ENCODE results near the gene P3H2. TPM values are rescaled to one million over a fixed set of nuclear protein-coding genes. Genes with fewer than 3 reads are reported as not detected.

P3H2 gene
- total RNA-seq, 1 experiment from 2014 or later: 19.6 TPM

DNA sequence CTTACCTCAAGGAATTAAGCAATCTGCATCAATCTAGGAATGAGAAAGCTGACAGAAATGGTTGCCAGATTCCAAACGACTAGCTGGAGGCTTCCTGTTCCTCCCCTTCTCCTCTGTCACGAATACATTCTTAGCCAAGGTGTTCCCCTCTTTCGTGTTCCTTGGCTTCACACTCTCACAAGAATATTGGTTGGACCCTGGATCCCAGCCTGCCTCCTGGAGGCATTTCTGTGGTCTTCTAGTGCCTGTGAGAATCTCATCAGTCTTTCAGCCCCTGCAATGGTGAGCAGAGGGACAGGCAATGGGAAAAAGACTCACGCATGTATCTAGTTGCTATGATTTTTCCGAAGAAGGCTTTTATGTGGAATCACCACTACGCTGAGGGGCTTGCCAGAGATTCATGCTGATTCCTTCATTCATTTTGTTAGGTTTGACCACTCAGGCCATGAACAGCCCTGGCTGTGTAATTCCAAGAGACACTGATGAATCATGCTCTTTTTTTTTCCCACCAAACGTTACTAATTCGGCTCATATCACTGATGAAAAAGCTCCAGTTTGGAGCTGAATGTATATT is 1.6 kb upstream of the P3H2 start:
- no TSS peak for BruUV-seq (replicated peaks)
- Histone ChIP-seq H3K27me3 (replicated peaks; ENCODE audit: insufficient read depth, low read depth, low read length, poor library complexity) (no peaks in the 10 kb centered on the region), H3K4me1 (ENCODE audit: insufficient read depth, low read length, poor library complexity, severe bottlenecking) (no peaks in the 10 kb centered on the region), H3K4me3 (ENCODE audit: low read depth, low read length, poor library complexity, severe bottlenecking) (no peak overlapping the region), H3K36me3 (ENCODE audit: insufficient read depth, low read length, poor library complexity, severe bottlenecking) (no peaks in the 10 kb centered on the region), H3K27ac (ENCODE audit: low read depth, low read length, poor library complexity, severe bottlenecking) (no peak overlapping the region), H3K9me3 (ENCODE audit: low read depth, low read length, poor library complexity, severe bottlenecking) (no peaks in the 10 kb centered on the region)
- POLR2A ChIA-PET (ENCODE audit: low non-redundant PET): no interaction called here
- TF ChIP-seq, protein P1, sequence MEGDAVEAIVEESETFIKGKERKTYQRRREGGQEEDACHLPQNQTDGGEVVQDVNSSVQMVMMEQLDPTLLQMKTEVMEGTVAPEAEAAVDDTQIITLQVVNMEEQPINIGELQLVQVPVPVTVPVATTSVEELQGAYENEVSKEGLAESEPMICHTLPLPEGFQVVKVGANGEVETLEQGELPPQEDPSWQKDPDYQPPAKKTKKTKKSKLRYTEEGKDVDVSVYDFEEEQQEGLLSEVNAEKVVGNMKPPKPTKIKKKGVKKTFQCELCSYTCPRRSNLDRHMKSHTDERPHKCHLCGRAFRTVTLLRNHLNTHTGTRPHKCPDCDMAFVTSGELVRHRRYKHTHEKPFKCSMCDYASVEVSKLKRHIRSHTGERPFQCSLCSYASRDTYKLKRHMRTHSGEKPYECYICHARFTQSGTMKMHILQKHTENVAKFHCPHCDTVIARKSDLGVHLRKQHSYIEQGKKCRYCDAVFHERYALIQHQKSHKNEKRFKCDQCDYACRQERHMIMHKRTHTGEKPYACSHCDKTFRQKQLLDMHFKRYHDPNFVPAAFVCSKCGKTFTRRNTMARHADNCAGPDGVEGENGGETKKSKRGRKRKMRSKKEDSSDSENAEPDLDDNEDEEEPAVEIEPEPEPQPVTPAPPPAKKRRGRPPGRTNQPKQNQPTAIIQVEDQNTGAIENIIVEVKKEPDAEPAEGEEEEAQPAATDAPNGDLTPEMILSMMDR (conservative IDR thresholded peaks at IDR 0.05; ENCODE audit: low read depth, low read length): no peak
- CTCF ChIA-PET: no interaction called here
- no peak for DNase-seq (ENCODE audit: low spot score)
- intact Hi-C loops (cut with micrococcal nuclease; ENCODE audit: unreplicated experiment): no loop called here

DNA sequence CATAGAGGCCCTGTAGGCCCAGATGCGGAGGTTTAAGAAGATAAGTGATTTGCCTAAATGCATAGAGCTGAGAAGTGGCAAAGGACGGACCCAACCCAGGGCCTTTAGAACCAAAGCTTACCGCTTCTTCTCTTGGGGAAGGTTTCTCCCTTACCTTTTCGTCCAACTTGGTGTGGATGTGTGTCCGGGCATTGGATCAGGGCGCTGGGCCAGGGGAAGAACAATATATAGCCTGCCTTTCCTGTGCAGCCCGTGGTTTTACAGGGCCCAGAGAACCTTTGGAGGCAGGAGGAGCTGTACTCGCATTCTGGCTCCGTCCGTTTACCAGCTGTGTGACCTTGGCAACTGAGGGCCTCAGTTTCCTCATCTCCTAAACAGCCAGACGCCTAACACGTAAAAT is 686 bp upstream of the P3H2 start:
- H3K27ac ChIP-seq (ENCODE audit: low read depth, low read length, poor library complexity, severe bottlenecking): no peak overlapping the region

DNA sequence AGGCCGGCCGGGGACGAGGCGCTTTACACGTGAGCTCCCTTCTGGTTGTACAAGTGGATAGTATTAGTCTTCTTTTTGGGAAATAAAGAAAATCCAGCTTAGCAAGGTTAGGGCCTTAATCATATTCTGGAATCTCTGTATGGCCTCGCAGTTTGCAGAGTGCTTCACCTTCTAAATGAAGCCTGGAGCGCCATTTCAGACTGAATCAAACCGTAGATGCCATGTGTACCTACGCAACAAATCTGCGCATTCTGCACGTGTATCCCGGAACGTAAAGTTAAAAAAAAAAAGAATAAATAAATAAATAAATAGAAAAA is 322 bp upstream of the P3H2 start:
- H3K9me3 ChIP-seq (ENCODE audit: low read depth, low read length, poor library complexity, severe bottlenecking): no peaks in the 10 kb centered on the region
- TF ChIP-seq, protein P1 (conservative IDR thresholded peaks at IDR 0.05; ENCODE audit: low read depth, low read length): no peak; the same call in 1 of the 2 replicates
- no peak for TF ChIP-seq EZH2 (IDR thresholded peaks at IDR 0.05; ENCODE audit: borderline replicate concordance, low read depth, low read length, poor library complexity, severe bottlenecking)
- H3K4me1 ChIP-seq (ENCODE audit: insufficient read depth, low read length, poor library complexity, severe bottlenecking): peaks cover 4% of the 10 kb centered on the region
- H3K36me3 ChIP-seq (ENCODE audit: insufficient read depth, low read length, poor library complexity, severe bottlenecking): no peaks in the 10 kb centered on the region
- ChIA-PET POLR2A (ENCODE audit: low non-redundant PET) (interaction anchor here (0.6 to 0.9 kb wide), 2 partner anchors 29 to 394 kb away, joined by 3 to 13 read pairs; no protein-coding TSS in a partner anchor), CTCF (interaction anchor here (1.1 to 2.1 kb wide), 3 partner anchors 12 to 160 kb away, joined by 4 to 5 read pairs (median 4); no protein-coding TSS in a partner anchor)
- no peaks in the 10 kb centered on the region for H3K27me3 ChIP-seq (replicated peaks; ENCODE audit: insufficient read depth, low read depth, low read length, poor library complexity)
- no peak overlapping the region for H3K27ac ChIP-seq (ENCODE audit: low read depth, low read length, poor library complexity, severe bottlenecking)
- no TSS peak for BruUV-seq (replicated peaks)
- no peak for DNase-seq (ENCODE audit: low spot score)
- H3K4me3 ChIP-seq (ENCODE audit: low read depth, low read length, poor library complexity, severe bottlenecking): peak overlapping the region; percentile 85
- intact Hi-C loops (cut with micrococcal nuclease; ENCODE audit: unreplicated experiment): loop anchor here (2.0 kb wide), 2 partner anchors 102 to 154 kb away; no protein-coding TSS in a partner anchor

More for the DNA sequence above, 686 bp upstream of the P3H2 start:
- no peak overlapping the region for H3K4me3 ChIP-seq (ENCODE audit: low read depth, low read length, poor library complexity, severe bottlenecking)
- BruUV-seq (replicated peaks): no TSS peak
- H3K9me3 ChIP-seq (ENCODE audit: low read depth, low read length, poor library complexity, severe bottlenecking): no peaks in the 10 kb centered on the region
- no peaks in the 10 kb centered on the region for H3K36me3 ChIP-seq (ENCODE audit: insufficient read depth, low read length, poor library complexity, severe bottlenecking)
- intact Hi-C loops (cut with micrococcal nuclease; ENCODE audit: unreplicated experiment): loop anchor here (2.0 kb wide), 2 partner anchors 103 to 155 kb away; no protein-coding TSS in a partner anchor
- ChIA-PET POLR2A (ENCODE audit: low non-redundant PET) (interaction anchor here (0.6 to 0.9 kb wide), 2 partner anchors 29 to 393 kb away, joined by 3 to 13 read pairs; no protein-coding TSS in a partner anchor), CTCF (interaction anchor here (0.8 to 2.1 kb wide), 4 partner anchors 12 to 160 kb away, joined by 4 to 5 read pairs (median 4); no protein-coding TSS in a partner anchor)
- DNase-seq (ENCODE audit: low spot score): no peak
- TF ChIP-seq, protein P1 (conservative IDR thresholded peaks at IDR 0.05; ENCODE audit: low read depth, low read length): no peak
- no peak for TF ChIP-seq EZH2 (IDR thresholded peaks at IDR 0.05; ENCODE audit: borderline replicate concordance, low read depth, low read length, poor library complexity, severe bottlenecking)
- peaks cover 4% of the 10 kb centered on the region for H3K4me1 ChIP-seq (ENCODE audit: insufficient read depth, low read length, poor library complexity, severe bottlenecking)
- H3K27me3 ChIP-seq (replicated peaks; ENCODE audit: insufficient read depth, low read depth, low read length, poor library complexity): no peaks in the 10 kb centered on the region

Data from A673 (cell line).